M059J (cell line): ENCODE results near the gene TMEM14C. TPM values are rescaled to one million over a fixed set of nuclear protein-coding genes. Genes with fewer than 3 reads are reported as not detected.
A peak's percentile ranks its signal among the peaks of the same experiment; 100 is the strongest.
"Not testable (repeated sequence)": the region's sequence is repeated elsewhere in the genome, so short reads cannot be mapped to it uniquely, and the experiment has no call there.

ENCODE experiments used
- DNase-seq: peaks from one replicate; pipeline ENCODE4 v3.0.0-alpha.2; 2012; ENCODE audit warnings: low read depth
- total RNA-seq: library from RNA; depleted of rRNA; stranded (reverse); fragments of >200 nt; shearing (Covaris generic); gene quantifications from 2 replicates; pipeline ENCODE4 v1.2.3, GENCODE V29; 2014

Gene TMEM14C
- total RNA-seq, 1 experiment from 2014 or later: 204 TPM

DNA sequence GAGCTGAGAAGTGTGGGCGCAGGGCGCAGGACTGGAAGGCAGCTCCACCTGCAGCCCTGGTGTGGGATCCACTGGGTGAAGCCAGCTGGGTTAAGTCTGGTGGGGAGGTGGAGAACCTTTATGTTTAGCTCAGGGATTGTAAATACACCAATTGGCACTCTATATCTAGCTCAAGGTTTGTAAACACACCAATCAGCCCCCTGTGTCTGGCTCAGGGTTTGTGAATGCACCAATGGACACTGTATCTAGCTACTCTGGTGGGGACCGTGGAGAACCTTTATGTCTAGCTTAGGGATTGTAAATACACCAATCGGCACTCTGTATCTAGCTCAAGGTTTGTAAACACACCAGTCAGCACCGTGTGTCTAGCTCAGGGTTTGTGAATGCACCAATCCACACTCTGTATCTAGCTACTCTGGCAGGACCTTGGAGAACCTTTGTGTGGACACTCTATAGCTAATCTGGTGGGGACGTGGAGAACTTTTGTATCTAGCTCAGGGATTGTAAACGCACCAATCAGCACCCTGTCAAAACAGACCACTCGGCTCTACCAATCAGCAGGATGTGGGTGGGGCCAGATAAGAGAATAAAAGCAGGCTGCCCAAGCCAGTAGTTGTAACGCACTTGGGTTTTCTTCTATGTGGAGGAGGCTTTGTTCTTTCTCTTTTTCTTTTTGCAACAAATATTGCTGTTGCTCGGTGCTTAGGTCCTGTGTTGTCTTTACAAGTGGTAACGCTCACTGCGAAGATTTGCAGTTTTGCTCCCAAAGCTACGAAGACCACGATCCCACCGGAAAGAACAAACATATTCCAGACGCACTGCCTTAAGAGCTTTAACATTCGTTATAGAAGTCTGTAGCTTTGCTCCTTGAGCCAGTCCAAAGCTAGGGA is 1.7 kb upstream of the TMEM14C start:
- not testable (repeated sequence) for DNase-seq

DNA sequence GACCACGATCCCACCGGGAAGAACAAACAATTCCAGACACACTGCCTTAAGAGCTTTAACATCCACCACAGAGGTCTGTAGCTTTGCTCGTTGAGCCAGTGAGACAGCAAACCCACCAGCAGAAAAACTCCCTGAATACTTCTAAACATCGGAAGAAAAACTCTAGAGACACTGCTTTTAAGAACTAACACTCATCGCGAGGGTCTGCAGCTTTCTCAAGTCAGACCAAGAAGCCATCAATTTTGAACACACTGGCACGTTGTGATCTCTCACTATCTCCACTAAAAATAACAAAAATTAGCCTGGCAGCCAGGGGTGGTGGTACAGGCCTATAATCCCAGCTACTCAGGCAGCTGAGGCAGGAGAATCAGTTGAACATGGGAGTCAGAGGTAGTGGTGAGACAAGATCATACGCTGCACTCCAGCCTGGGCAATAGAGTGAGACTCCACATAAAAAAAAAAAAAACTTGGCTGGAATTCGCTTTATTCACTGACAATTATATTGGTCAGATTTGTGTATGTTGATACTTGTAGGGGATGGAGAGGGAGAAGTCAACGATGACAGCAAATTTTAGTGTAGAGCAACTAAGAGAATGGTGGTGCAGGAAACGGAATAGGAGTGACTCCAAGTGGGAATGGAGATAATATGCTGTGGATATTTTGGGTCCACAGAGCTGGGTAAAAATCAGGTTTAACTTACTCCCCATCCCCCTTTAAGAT is 860 bp upstream of the TMEM14C start:
- no peak for DNase-seq

DNA sequence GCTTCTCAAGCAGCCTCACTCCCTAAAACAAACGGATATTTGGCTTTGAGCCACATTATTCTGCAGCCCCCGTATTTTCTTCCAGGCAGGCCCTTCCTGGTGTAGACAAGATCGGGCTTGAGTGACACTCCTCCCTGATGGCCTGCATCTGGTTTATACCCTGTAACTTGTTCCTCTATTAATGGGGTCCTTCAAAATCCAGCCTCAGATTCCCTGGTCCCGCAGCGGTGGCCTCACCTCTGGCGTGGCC is 375 bp upstream of the TMEM14C start:
- DNase-seq: no peak

DNA sequence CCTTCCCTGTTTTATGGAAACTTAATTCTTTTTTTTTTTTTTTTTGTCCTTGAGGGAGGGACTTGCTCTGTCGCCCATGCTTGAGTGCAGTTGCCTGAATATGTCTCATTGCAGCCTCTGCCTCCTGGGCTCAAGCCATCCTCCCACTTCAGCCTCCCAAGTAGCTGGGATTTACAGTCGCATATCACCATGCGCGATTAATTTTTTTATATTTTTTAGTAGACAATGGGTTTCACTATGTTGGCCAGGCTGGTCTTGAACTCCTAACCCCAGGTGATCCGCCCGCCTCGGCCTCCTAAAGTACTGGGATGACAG is 654 bp downstream of the TMEM14C start:
- DNase-seq: no peak

DNA sequence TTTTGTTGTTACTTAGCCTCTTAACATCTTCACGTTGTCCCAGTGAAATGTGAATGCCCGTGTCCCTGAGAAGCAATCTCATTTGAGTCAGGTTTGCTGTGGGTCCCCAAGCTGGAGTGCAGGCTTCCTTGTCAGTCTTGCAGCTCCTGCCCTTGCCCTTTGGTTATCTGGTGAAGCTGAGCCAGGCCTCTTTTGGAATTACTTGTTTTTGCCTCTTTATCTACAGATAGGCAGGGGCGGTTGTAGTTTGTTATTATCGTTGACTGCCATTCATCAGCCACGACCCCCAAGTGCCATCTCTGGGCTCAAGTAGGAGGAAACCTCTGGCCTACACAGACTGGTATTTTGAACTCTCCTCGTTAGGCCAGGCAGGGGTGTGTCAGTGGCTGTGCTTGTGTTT is 2.2 kb downstream of the TMEM14C start:
- DNase-seq: no peak

DNA sequence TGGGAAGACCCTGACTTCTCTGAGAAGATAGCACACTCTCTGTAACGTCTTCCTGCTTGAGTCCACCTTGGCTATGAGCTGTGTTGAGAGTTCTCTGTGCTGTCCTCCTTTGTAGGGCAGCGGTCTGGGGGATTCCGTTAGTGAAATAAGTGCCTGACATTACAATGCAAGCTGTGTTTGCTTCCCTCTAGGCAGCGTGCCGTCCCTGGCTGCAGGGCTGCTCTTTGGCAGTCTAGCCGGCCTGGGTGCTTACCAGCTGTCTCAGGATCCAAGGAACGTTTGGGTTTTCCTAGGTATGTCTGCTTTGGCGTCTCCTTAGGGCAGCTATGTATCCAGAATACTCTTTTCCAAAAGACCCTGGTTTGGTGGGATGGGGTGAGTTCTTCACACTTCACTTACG is 2.8 kb downstream of the TMEM14C start:
- DNase-seq: no peak

DNA sequence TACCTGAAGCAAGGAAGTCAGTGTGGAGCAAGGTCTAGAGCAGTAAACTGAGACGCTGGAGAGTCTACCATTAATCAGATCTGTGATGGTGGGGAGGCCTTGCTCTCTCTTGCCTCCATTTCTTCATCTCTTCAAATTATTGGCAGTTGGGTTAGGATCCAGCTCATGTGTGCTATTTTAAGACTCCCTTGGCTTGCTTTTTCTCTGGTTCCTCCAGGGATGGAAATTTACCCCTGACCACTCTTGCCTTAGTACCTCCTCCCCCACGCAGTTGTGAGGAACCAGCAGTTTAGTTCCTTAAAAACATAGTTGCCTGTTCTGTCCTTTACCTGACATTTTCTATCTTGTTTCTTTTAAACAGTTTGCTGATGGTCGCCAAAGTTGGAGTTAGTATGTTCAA is 7.4 kb downstream of the TMEM14C start:
- DNase-seq: no peak

DNA sequence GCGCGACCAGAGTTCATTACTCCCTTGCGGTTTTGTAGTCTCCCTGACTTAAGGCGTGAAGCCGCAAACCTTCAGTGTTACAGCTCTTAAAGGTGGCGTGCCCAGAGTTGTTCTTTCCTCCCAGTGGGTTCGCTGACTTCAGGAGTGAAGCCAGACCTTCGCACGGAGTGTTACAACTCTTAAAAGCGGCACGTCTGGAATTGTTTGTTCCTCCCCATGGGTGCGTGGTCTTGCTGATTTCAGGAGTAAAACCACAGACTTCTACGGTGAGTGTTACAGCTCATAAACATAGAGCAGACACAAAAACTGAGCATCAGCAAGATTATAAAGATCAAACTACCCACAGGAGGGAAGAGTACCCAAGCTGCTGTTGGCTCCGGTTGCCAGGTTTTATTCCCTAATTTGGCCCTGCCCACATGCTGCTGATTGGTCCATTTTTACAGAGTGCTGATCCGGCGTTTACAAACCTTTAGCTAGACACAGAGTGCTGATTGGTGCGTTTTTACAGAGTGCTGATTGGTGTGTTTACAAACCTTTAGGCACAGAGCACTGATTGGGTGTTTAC is 10.4 kb downstream of the TMEM14C start:
- peak; percentile 35 for DNase-seq

DNA sequence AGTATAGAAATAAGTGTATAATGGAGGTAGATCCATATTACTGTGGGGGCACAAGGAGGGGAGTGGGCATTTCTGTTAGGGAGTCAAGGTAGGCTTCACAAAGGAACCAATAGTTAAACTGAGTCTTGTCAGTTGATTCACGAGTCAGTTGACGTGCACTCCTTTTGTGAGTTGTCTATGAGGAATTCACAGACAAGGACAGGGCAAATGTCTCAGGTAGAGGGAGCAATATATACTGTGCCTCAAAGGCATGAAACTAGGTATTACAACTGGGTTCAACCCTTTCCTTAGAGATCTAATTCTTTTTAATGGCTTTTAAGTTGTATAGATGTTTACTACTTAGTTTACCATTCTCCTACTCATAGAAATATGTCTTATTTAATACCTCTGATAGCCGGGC is 11.0 kb downstream of the TMEM14C start:
- DNase-seq: peak; percentile 21

DNA sequence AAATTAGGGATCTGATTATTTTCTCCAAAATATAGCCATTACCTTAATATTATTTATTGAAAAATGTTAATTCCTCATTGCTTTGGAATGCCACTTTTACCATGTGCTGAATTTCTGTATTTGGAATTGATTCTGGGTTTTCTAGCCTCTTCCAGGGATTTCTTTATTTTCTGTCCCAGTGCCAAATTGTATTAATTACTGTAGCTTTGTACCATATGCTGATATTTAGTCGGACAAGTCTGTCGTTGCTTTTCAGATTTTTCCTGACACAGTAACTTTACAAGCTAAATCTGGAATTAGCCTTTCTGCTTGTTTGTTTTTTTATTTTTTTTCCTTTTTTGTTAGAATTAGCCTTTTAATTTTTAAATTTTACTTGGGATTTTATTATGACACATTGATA is 13.9 kb downstream of the TMEM14C start:
- no peak for DNase-seq

DNA sequence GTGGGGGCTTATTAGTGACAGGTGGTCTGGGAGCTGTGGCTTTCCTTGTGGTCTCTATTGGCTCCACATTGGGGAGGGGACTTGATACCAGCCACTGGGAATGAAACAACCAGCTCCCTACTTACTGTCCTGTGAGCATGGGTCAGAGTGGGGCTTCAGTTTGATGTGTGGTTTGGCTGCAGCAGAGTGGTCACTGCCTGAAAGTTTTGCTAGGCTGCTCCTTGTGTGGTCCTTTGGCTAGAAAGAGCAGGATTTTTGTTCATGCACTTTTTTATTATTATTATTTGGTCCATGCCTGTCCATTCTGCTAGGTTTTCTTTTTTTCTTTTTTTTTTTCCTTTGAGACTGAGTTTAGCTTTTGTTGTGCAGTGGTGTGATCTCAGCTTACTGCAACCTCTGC is 17.2 kb downstream of the TMEM14C start:
- no peak for DNase-seq

DNA sequence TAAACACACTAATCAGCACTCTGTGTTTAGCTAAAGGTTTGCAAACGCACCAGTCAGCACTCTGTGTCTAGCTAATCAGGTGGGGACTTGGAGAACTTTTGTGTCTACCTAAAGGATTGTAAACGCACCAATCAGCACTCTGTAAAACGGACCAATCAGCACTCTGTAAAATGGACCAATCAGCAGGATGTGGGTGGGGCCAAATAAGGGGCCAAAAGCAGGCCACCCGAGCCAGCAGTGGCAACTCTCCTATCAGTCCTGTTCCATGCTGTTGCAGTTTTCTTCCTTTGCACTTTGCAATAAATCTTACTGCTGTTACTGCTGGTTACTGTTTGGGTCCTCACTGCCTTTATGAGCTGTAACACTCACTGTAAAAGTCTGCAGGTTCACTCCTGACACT is 18.8 kb downstream of the TMEM14C start:
- not testable (repeated sequence) for DNase-seq

DNA sequence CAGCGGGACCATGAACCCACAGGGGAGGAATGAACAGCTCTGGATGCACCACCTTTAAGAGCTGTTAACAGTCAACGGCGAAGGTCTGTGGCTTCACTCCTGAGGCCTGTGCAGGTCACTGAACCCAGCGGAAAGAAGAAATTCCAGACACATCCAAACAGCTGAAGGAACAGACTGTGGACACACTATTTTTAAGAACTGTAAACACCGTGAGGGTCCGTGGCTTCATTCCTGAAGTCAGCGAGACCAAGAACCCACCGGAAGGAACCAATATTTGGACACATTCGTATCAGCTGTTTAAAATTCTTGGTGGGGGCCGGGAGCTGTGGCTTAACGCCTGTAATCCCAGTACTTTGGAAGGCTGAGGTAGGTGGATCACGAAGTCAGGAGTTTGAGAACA is 19.4 kb downstream of the TMEM14C start:
- DNase-seq: no peak

DNA sequence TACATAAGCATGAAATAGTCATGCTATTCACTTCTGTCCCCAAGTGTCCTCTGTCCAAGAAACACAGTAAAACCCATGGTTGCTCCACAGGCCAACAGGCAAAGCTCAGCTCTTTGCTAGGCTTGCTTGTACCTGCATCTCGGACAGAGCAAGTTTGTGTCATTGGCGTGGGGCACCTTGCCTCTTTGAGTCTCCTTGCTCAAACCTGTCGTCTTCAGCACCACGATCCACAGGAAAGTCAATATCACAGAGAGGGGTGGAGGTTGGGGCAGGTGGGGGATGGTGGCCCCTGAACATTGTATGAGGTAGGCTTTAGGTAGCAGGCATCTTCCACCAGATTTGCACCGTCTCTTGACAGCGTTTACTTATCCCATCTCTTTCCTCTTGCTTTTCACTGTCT is 20.6 kb downstream of the TMEM14C start:
- DNase-seq: no peak

DNA sequence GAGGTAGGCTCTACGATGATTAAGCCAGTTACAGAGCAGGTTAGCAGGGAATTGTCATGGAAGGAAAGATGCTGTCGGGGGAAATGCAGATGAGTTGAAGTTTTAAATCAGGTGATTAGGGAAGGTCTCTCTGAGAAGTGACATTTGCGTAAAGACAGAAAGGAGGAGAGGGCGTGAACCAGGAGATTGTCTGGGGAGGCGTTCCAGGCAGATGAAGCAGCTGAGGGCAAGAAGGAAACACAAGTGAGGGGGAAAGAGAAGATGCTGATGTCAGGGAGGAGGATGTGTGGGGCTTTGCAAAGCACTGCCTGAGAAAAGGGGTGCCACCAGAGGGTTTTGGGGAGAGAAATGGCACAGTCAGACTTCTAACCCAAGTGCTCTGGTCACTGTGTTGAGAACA is 22.2 kb downstream of the TMEM14C start:
- DNase-seq: no peak

DNA sequence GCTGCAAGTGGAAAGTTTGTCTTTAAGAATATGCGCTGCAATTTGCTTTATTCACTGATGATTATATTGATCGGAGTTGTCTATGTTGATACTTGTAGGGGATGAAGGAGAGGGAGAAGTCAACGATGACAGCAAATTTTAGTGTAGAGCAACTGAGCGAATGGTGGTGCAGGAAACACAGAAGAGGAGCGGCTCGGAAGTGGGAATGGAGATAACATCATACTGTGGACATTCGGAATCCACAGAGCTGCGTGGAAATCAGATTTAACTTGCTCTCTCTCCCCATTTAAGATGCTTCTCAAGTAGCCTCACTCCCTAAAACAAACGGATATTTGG is 24.0 kb downstream of the TMEM14C start:
- DNase-seq: no peak

DNA sequence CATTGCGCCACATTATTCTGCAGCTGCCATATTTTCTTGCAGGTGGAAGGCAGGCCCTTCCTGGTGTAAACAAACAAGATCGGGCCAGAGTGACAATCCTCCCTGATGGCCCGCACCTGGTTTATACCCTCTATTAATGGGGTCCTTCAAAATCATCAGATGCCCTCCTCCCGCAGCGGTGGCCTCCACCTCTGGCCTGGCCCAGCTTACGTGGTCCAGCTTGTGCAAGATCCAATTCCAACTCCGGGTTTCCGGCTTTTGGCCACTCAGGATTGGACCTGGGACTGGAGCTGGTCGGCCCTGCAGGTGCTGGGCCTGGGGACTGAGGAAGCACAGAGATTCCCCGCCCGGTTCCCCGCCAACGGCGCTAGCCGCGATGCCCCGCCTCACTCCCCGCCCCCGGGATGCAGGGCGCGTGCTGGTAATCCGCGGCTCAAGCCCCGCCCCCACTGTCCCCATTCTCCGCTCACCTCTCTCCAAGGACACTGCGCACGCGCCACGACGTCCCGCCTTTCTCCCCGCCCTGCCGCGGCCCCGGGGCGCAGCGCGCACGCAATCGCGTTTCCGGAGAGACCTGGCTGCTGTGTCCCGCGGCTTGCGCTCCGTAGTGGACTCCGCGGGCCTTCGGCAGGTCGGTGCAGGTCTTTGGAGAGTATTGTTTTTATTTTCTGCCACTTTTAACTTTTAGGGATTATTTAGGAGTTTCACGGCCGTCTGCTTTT is 24.5 kb downstream of the TMEM14C start, which contains the start of gene TMEM14B:
TSS of gene TMEM14B (plus strand) at position 555 of the 722 bp plus-strand sequence. CDS start 1,441 bp downstream, outside the sequence.
- peak; percentile 98 for DNase-seq

DNA sequence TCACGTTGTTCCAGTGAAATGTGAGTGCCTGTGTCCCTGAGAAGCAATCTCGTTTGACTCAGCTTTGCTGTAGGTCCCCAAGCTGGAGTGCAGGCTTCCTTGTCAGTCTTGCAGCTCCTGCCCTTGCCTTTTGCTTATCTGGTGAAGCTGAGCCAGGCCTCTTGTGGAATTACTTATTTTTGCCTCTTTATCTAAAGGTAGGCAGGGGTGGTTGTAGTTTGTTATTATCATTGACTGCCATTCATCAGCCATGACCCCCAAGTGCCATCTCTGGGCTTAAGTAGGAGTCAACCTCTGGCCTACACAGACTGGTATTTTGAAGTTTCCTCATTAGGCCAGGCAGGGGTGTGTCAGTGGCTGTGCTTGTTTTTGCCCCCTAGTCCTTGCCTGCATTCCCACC is 26.9 kb downstream of the TMEM14C start:
- no peak for DNase-seq

DNA sequence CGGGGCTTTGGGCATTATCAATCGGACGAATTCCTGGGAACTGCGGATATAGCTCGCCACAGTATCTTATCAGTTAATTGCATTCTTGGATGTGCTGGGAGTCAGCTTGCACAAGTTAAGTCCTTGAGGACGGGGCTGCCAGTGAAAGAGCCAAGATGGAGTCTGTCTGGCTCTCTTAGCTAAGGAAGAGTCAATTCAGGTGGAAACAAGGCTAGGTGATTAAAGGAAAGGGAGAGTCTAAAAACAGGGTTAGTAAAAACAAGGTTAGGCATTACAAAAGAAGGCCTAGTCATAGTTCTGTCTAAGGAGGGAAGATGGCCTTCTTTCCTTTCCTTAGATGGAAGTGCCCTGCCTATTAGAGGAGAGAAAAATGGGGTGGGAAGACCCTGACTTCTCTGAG is 27.7 kb downstream of the TMEM14C start:
- not testable (repeated sequence) for DNase-seq

DNA sequence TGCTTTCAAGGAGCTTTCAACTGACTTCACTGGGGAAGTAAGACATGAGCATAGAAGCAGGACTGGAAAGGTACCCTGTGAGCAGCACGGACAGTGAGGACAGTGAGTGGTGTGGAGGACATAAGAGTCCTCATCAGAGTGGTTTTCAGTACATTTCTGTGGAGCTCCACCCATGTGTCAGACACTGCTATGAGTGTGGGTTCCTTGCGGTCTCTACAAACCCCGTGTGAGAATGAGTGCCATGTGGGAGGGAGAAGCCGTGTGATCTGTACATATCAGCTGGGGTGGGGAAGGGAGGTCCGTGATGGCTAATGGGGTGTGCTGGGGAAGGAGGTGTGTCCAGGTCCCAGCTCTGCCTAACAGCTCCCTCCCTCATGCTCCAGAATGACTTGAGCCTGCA is 28.9 kb downstream of the TMEM14C start:
- not testable (repeated sequence) for DNase-seq

DNA sequence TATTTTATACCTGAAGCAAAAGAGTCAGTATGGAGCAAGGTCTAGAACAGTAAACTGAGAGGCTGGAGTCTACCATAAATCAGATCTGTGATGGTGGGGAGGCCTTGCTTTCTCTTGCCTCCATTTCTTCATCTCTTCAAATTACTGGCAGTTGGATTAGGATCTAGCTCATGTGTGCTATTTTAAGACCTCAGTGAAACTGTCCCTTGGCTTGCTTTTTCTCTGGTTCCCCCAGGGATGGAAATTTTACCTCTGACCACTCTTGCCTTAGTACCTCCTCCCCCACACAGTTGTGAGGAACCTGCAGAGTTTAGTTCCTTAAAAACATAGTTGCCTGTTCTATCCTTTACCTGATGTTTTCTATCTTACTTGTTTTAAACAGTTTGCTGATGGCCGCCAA is 33.2 kb downstream of the TMEM14C start:
- no peak for DNase-seq

DNA sequence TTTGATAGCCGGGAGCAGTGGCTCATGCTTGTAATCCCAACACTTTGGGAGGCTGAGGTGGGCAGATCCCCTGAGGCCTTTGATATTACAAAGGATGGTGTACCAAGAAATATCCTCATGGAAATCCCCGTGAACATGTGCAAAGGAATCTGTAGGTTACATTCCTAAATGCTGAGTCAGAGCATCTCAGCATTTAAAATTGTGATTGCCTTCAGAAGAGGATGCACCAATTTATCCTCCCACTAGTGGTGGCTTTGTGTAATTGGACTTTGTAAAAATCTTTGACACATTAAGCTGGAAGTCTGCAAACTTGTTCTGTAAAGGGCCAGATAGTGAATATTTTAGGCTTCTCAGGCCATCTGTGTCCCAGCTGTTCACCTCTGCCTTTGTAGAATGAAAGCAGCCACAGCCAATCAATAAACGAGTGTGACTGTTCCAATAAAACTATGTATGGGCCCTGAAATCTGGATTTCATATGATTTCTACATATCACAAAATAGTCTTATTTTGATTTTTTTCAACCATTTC is 36.5 kb downstream of the TMEM14C start:
- DNase-seq: peak; percentile 98
